Adrenal gland (tissue), 5 donors: ENCODE measurements around the gene TPO.

Experiments used
- CTCF ChIP-seq, 6 experiments: fragments of 450-650 bp in 4 of 6; fragments of 200-600 bp in 2 of 6; sonication (generic) in 1 of 6; IDR thresholded peaks; 1 replicate in 5 of 6; 2 replicates in 1 of 6; pipeline versions ENCODE4 v1.5.1 to v1.8.0; 2016 to 2021; ENCODE audit warnings: antibody characterized with exemption in 6 of 6, mild to moderate bottlenecking in 2 of 6, moderate library complexity in 1 of 6
- POLR2A ChIP-seq, 2 donors: fragments of 450-650 bp; IDR thresholded peaks; one replicate each; pipeline ENCODE4 v1.6.1; 2017; ENCODE audit warnings: antibody characterized with exemption in 2 of 2, mild to moderate bottlenecking in 2 of 2, moderate library complexity in 1 of 2
- donor health status: DM: no; HTN: no; CAD: no.

- TF ChIP-seq CTCF (IDR thresholded peaks at IDR 0.05) (no peak), POLR2A (IDR thresholded peaks at IDR 0.05) (no peak)
Measured at GRCh38 chr2:1542971-1543370, 129.7 kb downstream of the TPO start.
